Dendritic cell treated with granulocyte-macrophage colony-stimulating factor and Interleukin-4, amounts not matched to agents 40 ng/mL and 50 ng/mL, for 4 days (primary cell): ENCODE measurements around the gene TRIM38.
"Not testable (repeated sequence)": the region's sequence is repeated elsewhere in the genome, so short reads cannot be mapped to it uniquely, and the experiment has no call there.

Experiments used
- H3K27ac Mint-ChIP-seq: one replicate; pipeline ENCODE4 v1.8.0; 2022; ENCODE audit warnings: mild to moderate bottlenecking, mixed read lengths
- H3K27me3 Mint-ChIP-seq: one replicate; pipeline ENCODE4 v1.8.0; 2022; ENCODE audit warnings: mild to moderate bottlenecking, mixed read lengths
- H3K36me3 Mint-ChIP-seq: one replicate; pipeline ENCODE4 v1.8.0; 2022; ENCODE audit warnings: low read depth, mixed read lengths
- H3K4me1 Mint-ChIP-seq: one replicate; pipeline ENCODE4 v1.8.0; 2022; ENCODE audit warnings: low read depth, mixed read lengths
- H3K4me3 Mint-ChIP-seq: one replicate; pipeline ENCODE4 v1.8.0; 2022; ENCODE audit warnings: mild to moderate bottlenecking, moderate library complexity, mixed read lengths
- H3K9me3 Mint-ChIP-seq: one replicate; pipeline ENCODE4 v1.8.0; 2022; ENCODE audit warnings: mixed read lengths
- intact Hi-C: fragments of 100-400 bp; cut with micrococcal nuclease; formaldehyde crosslinking; loops from one replicate; pipeline ENCODE4 v1.15.0; 2022

TRIM38 gene

GRCh38 chr6:25997921-25998320, 35.3 kb downstream of the TRIM38 start:
- Mint-ChIP-seq H3K27ac (no peak overlapping the region), H3K27me3 (no peaks in the 10 kb centered on the region), H3K36me3 (peaks cover 36% of the 10 kb centered on the region), H3K9me3 (no peaks in the 10 kb centered on the region), H3K4me1 (peaks cover 29% of the 10 kb centered on the region), H3K4me3 (no peak overlapping the region)
- intact Hi-C loops = no loop called here

GRCh38 chr6:25998379-25998778, 35.8 kb downstream of the TRIM38 start:
- H3K9me3 Mint-ChIP-seq = no peaks in the 10 kb centered on the region
- intact Hi-C loops = no loop called here
- no peak overlapping the region for H3K4me3 Mint-ChIP-seq
- H3K27me3 Mint-ChIP-seq = no peaks in the 10 kb centered on the region
- no peak overlapping the region for H3K27ac Mint-ChIP-seq
- H3K36me3 Mint-ChIP-seq = peaks cover 36% of the 10 kb centered on the region
- H3K4me1 Mint-ChIP-seq = peaks cover 32% of the 10 kb centered on the region

GRCh38 chr6:25999225-25999624, 36.6 kb downstream of the TRIM38 start:
- H3K4me3 Mint-ChIP-seq, H3K9me3 Mint-ChIP-seq, intact Hi-C loops, H3K27me3 Mint-ChIP-seq: not testable (repeated sequence)
- Mint-ChIP-seq H3K4me1 (peaks cover 27% of the 10 kb centered on the region), H3K27ac (peak overlapping the region; percentile 65), H3K36me3 (peaks cover 36% of the 10 kb centered on the region)

GRCh38 chr6:26000366-26001144, 38.0 kb downstream of the TRIM38 start:
- Mint-ChIP-seq H3K27me3 (no peaks in the 10 kb centered on the region), H3K4me3 (no peak overlapping the region), H3K27ac (no peak overlapping the region), H3K36me3 (peaks cover 36% of the 10 kb centered on the region), H3K4me1 (peaks cover 27% of the 10 kb centered on the region), H3K9me3 (no peaks in the 10 kb centered on the region)
- intact Hi-C loops = loop anchor here (5.0 kb wide), 1 partner anchor 278 kb away; no protein-coding TSS in a partner anchor

- Mint-ChIP-seq H3K36me3 (peaks cover 30% of the 10 kb centered on the region), H3K9me3 (no peaks in the 10 kb centered on the region), H3K4me3 (no peak overlapping the region), H3K27me3 (no peaks in the 10 kb centered on the region), H3K27ac (no peak overlapping the region), H3K4me1 (peaks cover 37% of the 10 kb centered on the region)
- intact Hi-C loops = loop anchor here (1.0 to 5.0 kb wide), 2 partner anchors 215 to 281 kb away; no protein-coding TSS in a partner anchor
These were observed 40.6 kb downstream of the TRIM38 start for GRCh38 chr6:26003102-26003694.

GRCh38 chr6:26006086-26006939, 43.7 kb downstream of the TRIM38 start:
- no peaks in the 10 kb centered on the region for H3K27me3 Mint-ChIP-seq
- no peaks in the 10 kb centered on the region for H3K9me3 Mint-ChIP-seq
- H3K36me3 Mint-ChIP-seq = peaks cover 3% of the 10 kb centered on the region
- intact Hi-C loops = no loop called here
- no peak overlapping the region for H3K27ac Mint-ChIP-seq
- no peak overlapping the region for H3K4me3 Mint-ChIP-seq
- peaks cover 23% of the 10 kb centered on the region for H3K4me1 Mint-ChIP-seq

- H3K27me3 Mint-ChIP-seq, intact Hi-C loops, H3K27ac Mint-ChIP-seq, H3K4me3 Mint-ChIP-seq, H3K36me3 Mint-ChIP-seq, H3K9me3 Mint-ChIP-seq: not testable (repeated sequence)
- H3K4me1 Mint-ChIP-seq = peaks cover 23% of the 10 kb centered on the region
These were observed 44.3 kb downstream of the TRIM38 start for GRCh38 chr6:26006940-26007305.

GRCh38 chr6:26008470-26008869, 45.9 kb downstream of the TRIM38 start:
- Mint-ChIP-seq H3K27ac (no peak overlapping the region), H3K4me1 (peaks cover 18% of the 10 kb centered on the region), H3K36me3 (no peaks in the 10 kb centered on the region), H3K27me3 (no peaks in the 10 kb centered on the region), H3K9me3 (no peaks in the 10 kb centered on the region), H3K4me3 (no peak overlapping the region)
- intact Hi-C loops = no loop called here

- H3K4me3 Mint-ChIP-seq = no peak overlapping the region
- no peaks in the 10 kb centered on the region for H3K9me3 Mint-ChIP-seq
- intact Hi-C loops = no loop called here
- H3K36me3 Mint-ChIP-seq = no peaks in the 10 kb centered on the region
- peaks cover 17% of the 10 kb centered on the region for H3K4me1 Mint-ChIP-seq
- no peak overlapping the region for H3K27ac Mint-ChIP-seq
- H3K27me3 Mint-ChIP-seq = no peaks in the 10 kb centered on the region
These were observed 47.2 kb downstream of the TRIM38 start for GRCh38 chr6:26009817-26010216.

GRCh38 chr6:26012061-26012460, 49.5 kb downstream of the TRIM38 start:
- no peak overlapping the region for H3K4me3 Mint-ChIP-seq
- H3K4me1 Mint-ChIP-seq = peaks cover 4% of the 10 kb centered on the region
- no peaks in the 10 kb centered on the region for H3K36me3 Mint-ChIP-seq
- H3K27ac Mint-ChIP-seq = no peak overlapping the region
- no peaks in the 10 kb centered on the region for H3K9me3 Mint-ChIP-seq
- intact Hi-C loops = no loop called here
- H3K27me3 Mint-ChIP-seq = no peaks in the 10 kb centered on the region

GRCh38 chr6:26014386-26014785, 51.8 kb downstream of the TRIM38 start:
- H3K4me1 Mint-ChIP-seq = peaks cover 14% of the 10 kb centered on the region
- H3K27ac Mint-ChIP-seq, H3K4me3 Mint-ChIP-seq, H3K27me3 Mint-ChIP-seq, H3K36me3 Mint-ChIP-seq, H3K9me3 Mint-ChIP-seq, intact Hi-C loops: not testable (repeated sequence)

GRCh38 chr6:26016245-26016962, 53.8 kb downstream of the TRIM38 start:
- H3K27ac Mint-ChIP-seq = no peak overlapping the region
- H3K9me3 Mint-ChIP-seq = no peaks in the 10 kb centered on the region
- H3K4me3 Mint-ChIP-seq = no peak overlapping the region
- H3K4me1 Mint-ChIP-seq = peaks cover 14% of the 10 kb centered on the region
- intact Hi-C loops = no loop called here
- H3K27me3 Mint-ChIP-seq = no peaks in the 10 kb centered on the region
- peaks cover 1% of the 10 kb centered on the region for H3K36me3 Mint-ChIP-seq

- intact Hi-C loops = no loop called here
These were observed 54.5 kb downstream of the TRIM38 start for GRCh38 chr6:26016963-26017631.

More at GRCh38 chr6:26016963-26017631, 54.5 kb downstream of the TRIM38 start:
- Mint-ChIP-seq H3K27ac (peak overlapping the region; percentile 82), H3K36me3 (peaks cover 7% of the 10 kb centered on the region), H3K27me3 (no peaks in the 10 kb centered on the region), H3K4me3 (peak overlapping the region; percentile 58), H3K9me3 (no peaks in the 10 kb centered on the region), H3K4me1 (peaks cover 14% of the 10 kb centered on the region)
